ENCODE measurements around the gene TMEM175. TPM values are rescaled to one million over a fixed set of nuclear protein-coding genes. Genes with fewer than 3 reads are reported as not detected.

The TMEM175 gene
- polyA plus RNA-seq, 1 donor (not counting 4 experiments of a cell fraction or from before 2014, with no cell fraction given), result 23.2 TPM

DNA sequence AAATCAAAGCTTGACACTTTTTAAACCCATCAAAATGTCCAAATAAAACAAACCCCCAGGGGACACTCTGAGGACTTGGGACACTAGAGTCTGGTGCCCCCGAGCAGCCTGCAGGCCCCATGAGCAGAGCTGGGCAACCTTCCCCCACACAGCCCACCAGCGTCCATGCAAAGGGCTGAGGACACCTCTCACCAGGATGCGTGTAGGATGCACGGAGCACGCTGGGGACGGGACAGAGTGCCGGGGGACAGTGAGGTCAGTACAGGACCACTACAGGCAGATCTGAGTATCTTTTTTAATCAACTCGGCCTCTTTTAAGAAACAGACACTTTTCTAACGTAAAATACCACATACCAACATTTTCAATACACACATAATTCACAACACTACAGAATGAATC lies 7.1 kb upstream of the TMEM175 start:
- FAIRE-seq, result no peak
- Histone ChIP-seq H3K9me3 (ENCODE audit: control insufficient read depth, low read depth, low read length) (no peaks in the 10 kb centered on the region), H3K4me3 (ENCODE audit: control insufficient read depth in 2 of 3, extremely low read depth in 1 of 3, insufficient read depth in 2 of 3, low read depth in 1 of 3, low read length in 3 of 3) (no peak overlapping the region), H3K36me3 (ENCODE audit: control insufficient read depth in 2 of 2, extremely low read depth in 1 of 2, insufficient read depth in 2 of 2, low read length in 2 of 2) (peaks cover 0 to 7% of the 10 kb centered on the region in 2 experiments), H3K27me3 (ENCODE audit: control insufficient read depth, extremely low read depth, insufficient read depth, low read length) (no peaks in the 10 kb centered on the region), H3K9me1 (ENCODE audit: control insufficient read depth, extremely low read depth, insufficient read depth, low read length) (peaks cover 2% of the 10 kb centered on the region), H3K9ac (ENCODE audit: control insufficient read depth, extremely low read depth, insufficient read depth, low read length) (no peak overlapping the region), H3K79me2 (ENCODE audit: control insufficient read depth, insufficient read depth, low read length) (peaks cover 86% of the 10 kb centered on the region), H3K4me2 (ENCODE audit: control insufficient read depth, extremely low read depth, insufficient read depth, low read depth, low read length) (no peak overlapping the region), H3K27ac (ENCODE audit: control insufficient read depth, insufficient read depth, low read length) (peak overlapping the region; percentile 77), H4K20me1 (ENCODE audit: control insufficient read depth, extremely low read depth, insufficient read depth, low read length) (peaks cover 9% of the 10 kb centered on the region), H2AFZ (ENCODE audit: control insufficient read depth, low read length) (no peak overlapping the region), H3K4me1 (ENCODE audit: control insufficient read depth, extremely low read depth, insufficient read depth, low read length) (peaks cover 11% of the 10 kb centered on the region)
- dilution Hi-C loops (cut with MboI; ENCODE audit: extremely low pct_ligation_motif_present, low sequenced_read_pairs), result no loop called here
- TF ChIP-seq, protein P1, sequence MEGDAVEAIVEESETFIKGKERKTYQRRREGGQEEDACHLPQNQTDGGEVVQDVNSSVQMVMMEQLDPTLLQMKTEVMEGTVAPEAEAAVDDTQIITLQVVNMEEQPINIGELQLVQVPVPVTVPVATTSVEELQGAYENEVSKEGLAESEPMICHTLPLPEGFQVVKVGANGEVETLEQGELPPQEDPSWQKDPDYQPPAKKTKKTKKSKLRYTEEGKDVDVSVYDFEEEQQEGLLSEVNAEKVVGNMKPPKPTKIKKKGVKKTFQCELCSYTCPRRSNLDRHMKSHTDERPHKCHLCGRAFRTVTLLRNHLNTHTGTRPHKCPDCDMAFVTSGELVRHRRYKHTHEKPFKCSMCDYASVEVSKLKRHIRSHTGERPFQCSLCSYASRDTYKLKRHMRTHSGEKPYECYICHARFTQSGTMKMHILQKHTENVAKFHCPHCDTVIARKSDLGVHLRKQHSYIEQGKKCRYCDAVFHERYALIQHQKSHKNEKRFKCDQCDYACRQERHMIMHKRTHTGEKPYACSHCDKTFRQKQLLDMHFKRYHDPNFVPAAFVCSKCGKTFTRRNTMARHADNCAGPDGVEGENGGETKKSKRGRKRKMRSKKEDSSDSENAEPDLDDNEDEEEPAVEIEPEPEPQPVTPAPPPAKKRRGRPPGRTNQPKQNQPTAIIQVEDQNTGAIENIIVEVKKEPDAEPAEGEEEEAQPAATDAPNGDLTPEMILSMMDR (optimal IDR thresholded peaks at IDR 0.05 in 1 of 3, IDR thresholded peaks at IDR 0.05 in 1 of 3, conservative IDR thresholded peaks at IDR 0.05 in 1 of 3; ENCODE audit: extremely low read depth in 1 of 3, insufficient read depth in 2 of 3, low read length in 3 of 3), result no peak
- no peak for TF ChIP-seq EZH2 (IDR thresholded peaks at IDR 0.05; ENCODE audit: low read length)
- DNase-seq (ENCODE audit: low read depth, low spot score), result no peak

DNA sequence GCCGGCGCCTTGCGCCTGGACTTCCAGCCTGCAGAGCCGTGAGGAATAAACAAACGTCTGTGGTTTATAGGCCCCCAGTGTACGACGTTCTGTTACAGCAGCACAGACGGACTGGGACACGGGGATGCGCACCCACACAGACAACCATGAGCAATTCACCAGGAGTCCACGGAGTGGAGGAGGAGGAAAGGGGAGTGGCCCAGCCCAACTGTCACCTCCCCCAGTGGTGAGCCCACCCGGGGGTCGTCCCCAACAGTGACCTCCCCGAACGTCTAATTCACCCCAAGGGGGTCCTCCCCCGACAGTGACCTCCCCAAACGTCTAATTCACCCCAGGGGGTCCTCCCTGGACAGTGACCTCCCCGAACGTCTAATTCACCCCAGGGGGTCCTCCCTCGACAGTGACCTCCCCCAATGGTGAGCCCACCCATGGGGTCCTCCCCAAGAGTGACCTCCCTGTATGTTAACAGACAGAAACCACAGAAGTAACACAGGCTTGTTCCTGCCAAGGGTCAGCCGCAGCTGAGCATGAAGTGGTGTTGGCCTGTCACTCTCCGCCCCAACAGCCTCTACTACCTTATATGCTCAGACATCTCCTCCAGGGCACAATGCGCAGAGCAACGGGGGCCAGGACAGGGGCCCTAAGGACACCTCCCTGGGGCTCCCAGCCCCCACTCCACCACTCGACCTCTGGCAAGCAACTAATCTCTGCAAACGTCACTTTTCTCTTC lies 6.3 kb upstream of the TMEM175 start:
- peaks cover 2% of the 10 kb centered on the region for H3K9me1 ChIP-seq (ENCODE audit: control insufficient read depth, extremely low read depth, insufficient read depth, low read length)
- peaks cover 16% of the 10 kb centered on the region for H4K20me1 ChIP-seq (ENCODE audit: control insufficient read depth, extremely low read depth, insufficient read depth, low read length)
- H3K9ac ChIP-seq (ENCODE audit: control insufficient read depth, extremely low read depth, insufficient read depth, low read length), result no peak overlapping the region
- H3K79me2 ChIP-seq (ENCODE audit: control insufficient read depth, insufficient read depth, low read length), result peaks cover 88% of the 10 kb centered on the region
- peak overlapping the region; percentile 8 for H3K27ac ChIP-seq (ENCODE audit: control insufficient read depth, insufficient read depth, low read length)
- TF ChIP-seq, protein P1 (optimal IDR thresholded peaks at IDR 0.05 in 1 of 3, IDR thresholded peaks at IDR 0.05 in 1 of 3, conservative IDR thresholded peaks at IDR 0.05 in 1 of 3; ENCODE audit: extremely low read depth in 1 of 3, insufficient read depth in 2 of 3, low read length in 3 of 3), result no peak
- no peak for TF ChIP-seq EZH2 (IDR thresholded peaks at IDR 0.05; ENCODE audit: low read length)
- no peak overlapping the region for H2AFZ ChIP-seq (ENCODE audit: control insufficient read depth, low read length)
- H3K36me3 ChIP-seq (ENCODE audit: control insufficient read depth in 2 of 2, extremely low read depth in 1 of 2, insufficient read depth in 2 of 2, low read length in 2 of 2), result peaks cover 0 to 7% of the 10 kb centered on the region in 2 experiments
- H3K4me3 ChIP-seq (ENCODE audit: control insufficient read depth in 2 of 3, extremely low read depth in 1 of 3, insufficient read depth in 2 of 3, low read depth in 1 of 3, low read length in 3 of 3), result no peak overlapping the region
- no peaks in the 10 kb centered on the region for H3K9me3 ChIP-seq (ENCODE audit: control insufficient read depth, low read depth, low read length)
- H3K4me1 ChIP-seq (ENCODE audit: control insufficient read depth, extremely low read depth, insufficient read depth, low read length), result peaks cover 17% of the 10 kb centered on the region
- DNase-seq (ENCODE audit: low read depth, low spot score) (no peak), FAIRE-seq (no peak)
- H3K4me2 ChIP-seq (ENCODE audit: control insufficient read depth, extremely low read depth, insufficient read depth, low read depth, low read length), result no peak overlapping the region
- H3K27me3 ChIP-seq (ENCODE audit: control insufficient read depth, extremely low read depth, insufficient read depth, low read length), result no peaks in the 10 kb centered on the region
- dilution Hi-C loops (cut with MboI; ENCODE audit: extremely low pct_ligation_motif_present, low sequenced_read_pairs), result no loop called here
